ENCODE measurements around the gene PANK4. TPM values are rescaled to one million over a fixed set of nuclear protein-coding genes. Genes with fewer than 3 reads are reported as not detected.

The PANK4 gene
- total RNA-seq, 4 donors from 2014 or later = 43.4 to 82.5 (median 70.5) TPM

DNA sequence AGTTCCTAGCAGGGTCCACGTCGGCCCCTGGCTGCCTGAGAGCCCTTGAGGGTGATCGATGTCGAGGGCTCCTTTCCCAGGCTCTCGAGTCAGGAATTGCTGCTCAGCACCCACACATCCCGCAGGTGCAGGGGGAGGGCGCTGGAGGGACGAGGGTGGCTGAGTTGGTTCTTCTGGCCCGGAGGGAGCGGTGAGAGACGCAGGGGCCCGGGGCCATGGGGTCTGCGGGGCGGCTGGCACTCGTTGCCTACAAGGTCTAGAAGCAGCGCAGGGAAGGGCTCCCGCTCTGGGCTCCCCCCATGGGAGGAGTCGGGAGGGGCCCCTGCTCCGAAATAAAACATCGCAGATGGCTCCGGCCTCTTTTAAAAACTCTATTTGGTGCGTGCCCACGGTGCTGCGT is 18.2 kb downstream of the PANK4 start:
- peaks cover 0 to 61% (median 0%) of the 10 kb centered on the region in 3 donors for H3K36me3 ChIP-seq
- H3K4me1 ChIP-seq = no peaks in the 10 kb centered on the region
- no peaks in the 10 kb centered on the region for H3K9me3 ChIP-seq
- H3K27ac ChIP-seq = no peak overlapping the region
- TF ChIP-seq POLR2A (IDR thresholded peaks at IDR 0.05) = no peak
- TF ChIP-seq, protein P1, sequence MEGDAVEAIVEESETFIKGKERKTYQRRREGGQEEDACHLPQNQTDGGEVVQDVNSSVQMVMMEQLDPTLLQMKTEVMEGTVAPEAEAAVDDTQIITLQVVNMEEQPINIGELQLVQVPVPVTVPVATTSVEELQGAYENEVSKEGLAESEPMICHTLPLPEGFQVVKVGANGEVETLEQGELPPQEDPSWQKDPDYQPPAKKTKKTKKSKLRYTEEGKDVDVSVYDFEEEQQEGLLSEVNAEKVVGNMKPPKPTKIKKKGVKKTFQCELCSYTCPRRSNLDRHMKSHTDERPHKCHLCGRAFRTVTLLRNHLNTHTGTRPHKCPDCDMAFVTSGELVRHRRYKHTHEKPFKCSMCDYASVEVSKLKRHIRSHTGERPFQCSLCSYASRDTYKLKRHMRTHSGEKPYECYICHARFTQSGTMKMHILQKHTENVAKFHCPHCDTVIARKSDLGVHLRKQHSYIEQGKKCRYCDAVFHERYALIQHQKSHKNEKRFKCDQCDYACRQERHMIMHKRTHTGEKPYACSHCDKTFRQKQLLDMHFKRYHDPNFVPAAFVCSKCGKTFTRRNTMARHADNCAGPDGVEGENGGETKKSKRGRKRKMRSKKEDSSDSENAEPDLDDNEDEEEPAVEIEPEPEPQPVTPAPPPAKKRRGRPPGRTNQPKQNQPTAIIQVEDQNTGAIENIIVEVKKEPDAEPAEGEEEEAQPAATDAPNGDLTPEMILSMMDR (IDR thresholded peaks at IDR 0.05) = no peak
- no peak overlapping the region for H3K4me3 ChIP-seq
- DNase-seq = no peak
- peaks cover 0 to 11% of the 10 kb centered on the region in 2 donors for H3K27me3 ChIP-seq

DNA sequence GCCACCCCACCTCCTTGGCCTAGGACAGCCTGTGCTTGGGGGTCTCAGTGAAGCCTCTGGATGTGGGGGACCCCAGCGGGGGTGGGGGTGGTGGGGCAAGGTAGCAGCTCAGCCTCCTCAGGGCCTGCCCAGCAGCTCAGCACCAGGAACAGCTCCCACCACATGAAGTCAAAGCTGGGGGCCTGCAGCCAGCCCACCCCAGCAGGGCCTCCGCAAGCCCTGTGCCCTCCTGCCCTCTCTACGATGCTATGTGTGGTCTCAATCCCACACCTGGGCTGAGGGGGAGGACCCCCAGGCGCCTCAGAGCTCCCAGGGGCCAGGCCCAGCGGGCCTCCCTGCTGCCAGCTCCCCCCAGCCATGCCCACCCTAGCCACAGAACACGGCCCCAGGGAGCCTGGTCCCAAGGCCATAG is 18.6 kb downstream of the PANK4 start:
- Histone ChIP-seq H3K9me3 (no peaks in the 10 kb centered on the region), H3K4me1 (no peaks in the 10 kb centered on the region), H3K36me3 (peaks cover 0 to 57% (median 0%) of the 10 kb centered on the region in 3 donors), H3K27me3 (peaks cover 0 to 11% of the 10 kb centered on the region in 2 donors), H3K27ac (no peak overlapping the region), H3K4me3 (no peak overlapping the region)
- no peak for DNase-seq
- no peak for TF ChIP-seq POLR2A (IDR thresholded peaks at IDR 0.05)
- TF ChIP-seq, protein P1 (IDR thresholded peaks at IDR 0.05) = no peak

DNA sequence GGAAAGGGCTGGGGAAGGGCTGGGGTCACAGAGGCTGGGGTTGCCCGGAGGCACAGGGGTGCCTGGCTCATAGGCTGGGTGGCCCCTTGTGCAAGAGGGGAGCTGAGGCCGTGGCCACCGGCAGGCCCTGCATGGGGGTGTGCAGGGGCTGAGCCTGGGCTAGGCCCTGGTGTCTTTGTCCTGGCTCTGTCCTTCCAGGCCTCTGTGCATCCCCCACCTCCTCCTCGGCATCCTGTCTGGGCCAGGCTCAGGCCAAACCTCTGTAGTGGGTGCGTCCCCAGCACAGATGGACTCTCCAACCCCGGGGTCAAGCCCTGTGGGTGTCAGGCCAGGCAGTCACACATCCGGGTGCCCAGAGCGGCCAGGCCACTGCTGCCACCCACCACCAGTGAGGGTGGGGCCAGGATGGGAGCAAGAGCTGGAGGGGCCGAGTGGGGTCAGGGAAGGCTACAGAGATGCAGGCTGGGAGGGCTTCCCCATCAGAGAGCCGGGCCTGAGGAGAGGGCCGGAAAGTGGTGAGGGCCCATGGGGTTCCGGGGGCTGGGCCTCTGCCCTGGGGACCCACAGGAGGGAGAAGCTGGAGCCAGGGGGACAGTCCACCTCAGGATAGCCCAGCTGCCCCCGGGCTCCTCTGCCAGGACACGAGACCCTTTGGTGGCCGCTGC is 19.4 kb downstream of the PANK4 start:
- no peaks in the 10 kb centered on the region for H3K4me1 ChIP-seq
- TF ChIP-seq, protein P1 (IDR thresholded peaks at IDR 0.05) = no peak
- TF ChIP-seq POLR2A (IDR thresholded peaks at IDR 0.05) = no peak
- no peak for DNase-seq
- H3K27ac ChIP-seq = no peak overlapping the region
- no peaks in the 10 kb centered on the region for H3K9me3 ChIP-seq
- peaks cover 0 to 11% of the 10 kb centered on the region in 2 donors for H3K27me3 ChIP-seq
- peaks cover 0 to 50% (median 0%) of the 10 kb centered on the region in 3 donors for H3K36me3 ChIP-seq
- H3K4me3 ChIP-seq = no peak overlapping the region

DNA sequence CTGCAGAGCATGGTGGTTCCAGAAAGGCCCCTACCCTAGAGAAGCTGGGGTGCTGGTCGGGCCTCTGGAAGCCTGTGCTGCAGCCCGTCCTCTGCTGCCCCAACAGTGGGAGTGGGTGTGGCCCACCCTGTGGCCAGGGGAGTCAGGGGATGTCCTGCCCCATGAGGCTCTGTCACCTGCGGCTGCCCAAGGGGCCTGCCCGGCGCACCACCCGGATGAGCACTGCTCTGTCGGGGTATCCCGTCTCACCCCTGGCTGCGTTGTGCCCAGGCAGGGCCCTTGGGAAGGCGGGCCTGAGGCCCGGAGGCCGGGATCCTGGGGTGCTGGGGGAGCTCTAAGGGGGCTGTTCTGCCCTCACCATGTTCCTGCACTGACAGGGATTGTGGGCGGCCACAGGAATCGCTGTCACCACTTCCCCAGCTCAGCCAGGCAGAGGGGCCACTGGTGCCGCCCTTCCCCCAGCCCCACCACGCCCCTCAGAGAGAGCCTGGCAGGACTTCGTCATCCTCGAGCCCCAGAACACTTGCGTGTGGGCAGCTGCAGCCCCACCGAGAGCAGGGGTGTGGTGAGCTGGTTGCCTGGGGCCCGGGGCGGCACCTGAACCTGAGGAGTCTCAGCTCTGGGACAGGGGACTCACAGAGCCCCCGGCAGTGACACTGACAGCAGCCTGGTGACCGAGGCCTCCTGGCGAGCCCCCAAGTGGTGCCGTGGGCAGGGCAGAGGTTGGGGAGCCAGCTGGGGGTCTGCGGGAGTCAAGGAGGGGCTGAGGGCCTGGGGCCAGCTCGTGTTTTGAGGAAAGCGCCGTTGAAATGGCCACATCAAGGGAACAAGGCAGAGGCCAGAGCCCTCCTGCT is 20.2 kb downstream of the PANK4 start:
- H3K27ac ChIP-seq = no peak overlapping the region
- H3K36me3 ChIP-seq = peaks cover 0 to 42% (median 0%) of the 10 kb centered on the region in 3 donors
- no peak for DNase-seq
- peaks cover 0 to 11% of the 10 kb centered on the region in 2 donors for H3K27me3 ChIP-seq
- H3K9me3 ChIP-seq = no peaks in the 10 kb centered on the region
- no peak for TF ChIP-seq POLR2A (IDR thresholded peaks at IDR 0.05)
- TF ChIP-seq, protein P1 (IDR thresholded peaks at IDR 0.05) = no peak
- no peak overlapping the region for H3K4me3 ChIP-seq
- H3K4me1 ChIP-seq = no peaks in the 10 kb centered on the region

DNA sequence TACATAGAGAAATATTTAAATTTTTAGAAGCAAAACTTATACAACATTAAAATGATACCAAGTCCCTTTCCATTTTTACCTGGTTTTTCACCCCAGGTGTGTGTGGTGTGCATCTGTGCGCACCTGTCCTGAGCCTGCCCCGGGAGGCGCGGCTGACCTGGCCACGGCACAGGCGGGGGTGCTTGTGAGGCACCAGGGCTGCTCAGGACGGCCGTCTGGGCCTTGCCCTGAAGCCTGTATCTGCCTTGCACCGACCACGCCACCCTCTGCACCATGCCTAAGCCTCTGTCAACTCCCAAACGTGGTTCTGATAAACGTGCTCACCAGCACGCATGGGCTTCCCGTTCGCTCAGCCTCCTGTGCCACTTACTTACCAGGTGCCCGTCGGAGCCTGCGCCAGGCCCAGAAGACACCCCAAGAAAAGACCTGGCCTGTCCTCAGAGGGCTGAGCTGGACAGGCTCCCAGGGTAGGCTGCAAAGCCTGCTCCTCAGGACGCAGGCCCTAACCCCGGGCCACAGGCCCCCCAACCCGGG is 20.9 kb downstream of the PANK4 start:
- no peak overlapping the region for H3K4me3 ChIP-seq
- H3K9me3 ChIP-seq = no peaks in the 10 kb centered on the region
- H3K27ac ChIP-seq = no peak overlapping the region
- H3K36me3 ChIP-seq = peaks cover 0 to 35% (median 0%) of the 10 kb centered on the region in 3 donors
- no peak for DNase-seq
- H3K27me3 ChIP-seq = peaks cover 0 to 11% of the 10 kb centered on the region in 2 donors
- TF ChIP-seq, protein P1 (IDR thresholded peaks at IDR 0.05) = no peak
- TF ChIP-seq POLR2A (IDR thresholded peaks at IDR 0.05) = no peak
- H3K4me1 ChIP-seq = peaks cover 0 to under 1% (median 0%) of the 10 kb centered on the region in 4 donors

All from Peyer's patch (tissue), 4 donors.